ENCODE data around the gene AKAP8.
"Not testable (repeated sequence)": the region's sequence is repeated elsewhere in the genome, so short reads cannot be mapped to it uniquely, and the experiment has no call there.

The AKAP8 gene

GRCh38 chr19:15419413-15420025, 39.9 kb upstream of the AKAP8 start:
- CTCF ChIA-PET = interaction anchor here (0.7 to 4.0 kb wide), 30 partner anchors 10 to 328 kb away, joined by 3 to 50 read pairs (median 5); partner anchors contain the start of genes AKAP8 and RASAL3
- POLR2A ChIA-PET = interaction anchor here (0.5 to 1.8 kb wide), 12 partner anchors 8 to 882 kb away, joined by 3 to 18 read pairs (median 4); partner anchors contain the start of gene AKAP8
- no peak for DNase-seq (ENCODE audit: extremely low spot score)
- TF ChIP-seq, protein P1, sequence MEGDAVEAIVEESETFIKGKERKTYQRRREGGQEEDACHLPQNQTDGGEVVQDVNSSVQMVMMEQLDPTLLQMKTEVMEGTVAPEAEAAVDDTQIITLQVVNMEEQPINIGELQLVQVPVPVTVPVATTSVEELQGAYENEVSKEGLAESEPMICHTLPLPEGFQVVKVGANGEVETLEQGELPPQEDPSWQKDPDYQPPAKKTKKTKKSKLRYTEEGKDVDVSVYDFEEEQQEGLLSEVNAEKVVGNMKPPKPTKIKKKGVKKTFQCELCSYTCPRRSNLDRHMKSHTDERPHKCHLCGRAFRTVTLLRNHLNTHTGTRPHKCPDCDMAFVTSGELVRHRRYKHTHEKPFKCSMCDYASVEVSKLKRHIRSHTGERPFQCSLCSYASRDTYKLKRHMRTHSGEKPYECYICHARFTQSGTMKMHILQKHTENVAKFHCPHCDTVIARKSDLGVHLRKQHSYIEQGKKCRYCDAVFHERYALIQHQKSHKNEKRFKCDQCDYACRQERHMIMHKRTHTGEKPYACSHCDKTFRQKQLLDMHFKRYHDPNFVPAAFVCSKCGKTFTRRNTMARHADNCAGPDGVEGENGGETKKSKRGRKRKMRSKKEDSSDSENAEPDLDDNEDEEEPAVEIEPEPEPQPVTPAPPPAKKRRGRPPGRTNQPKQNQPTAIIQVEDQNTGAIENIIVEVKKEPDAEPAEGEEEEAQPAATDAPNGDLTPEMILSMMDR (IDR thresholded peaks at IDR 0.05; ENCODE audit: control extremely low read depth, extremely low read depth, low read depth, missing control alignments) = no peak

DNA sequence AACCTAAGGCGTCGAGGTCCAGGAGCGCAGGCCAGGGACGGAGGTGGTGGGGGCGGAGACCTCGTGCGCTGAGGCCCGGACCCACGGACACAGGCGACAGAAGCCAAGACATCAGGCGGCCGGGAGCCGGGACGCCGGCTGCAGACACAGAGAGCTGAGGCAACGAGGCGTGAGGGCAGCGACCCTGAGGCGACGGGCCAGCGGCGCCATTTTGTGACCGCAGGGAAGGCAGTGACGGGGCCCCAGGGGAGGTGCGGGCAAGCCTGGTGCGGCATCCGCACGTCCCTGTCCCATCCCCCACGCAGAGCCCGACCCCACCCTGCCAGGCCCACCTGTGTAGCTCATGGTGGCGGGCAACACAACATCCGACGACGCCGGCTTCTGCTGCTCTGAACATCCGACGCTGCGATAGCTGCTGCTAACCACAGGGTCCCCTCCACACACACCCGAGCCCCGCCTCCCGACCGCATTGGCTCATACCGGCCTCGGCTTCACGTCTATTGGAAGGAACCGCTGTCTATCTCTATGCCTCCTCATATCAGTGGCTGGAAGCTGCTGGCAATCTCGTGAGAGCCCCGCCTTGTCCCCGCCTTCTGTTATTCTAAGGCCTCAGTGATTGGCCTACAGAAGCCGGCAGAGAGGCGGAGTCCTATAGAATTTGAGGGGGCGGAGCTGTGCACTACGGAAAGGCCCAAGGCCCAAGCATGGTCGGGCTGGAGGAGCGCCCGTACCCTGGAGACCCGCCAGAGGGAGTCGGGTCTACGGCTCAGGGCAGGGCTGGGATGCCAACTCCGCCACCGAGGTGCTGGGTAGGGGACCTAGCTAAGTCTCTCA, 39.2 kb upstream of the AKAP8 start, which contains the start of gene AKAP8L:
Gene AKAP8L (minus strand): TSS at position 410 of the 834 bp plus-strand sequence. CDS start 65 bp downstream, at position 345.
- CTCF ChIA-PET = interaction anchor here (0.7 to 4.0 kb wide), 36 partner anchors 9 to 327 kb away, joined by 3 to 50 read pairs (median 4); partner anchors contain the start of genes AKAP8, PGLYRP2 and RASAL3
- peak; percentile 100 for DNase-seq (ENCODE audit: extremely low spot score)
- TF ChIP-seq, protein P1 (IDR thresholded peaks at IDR 0.05; ENCODE audit: control extremely low read depth, extremely low read depth, low read depth, missing control alignments) = peak; percentile 85

DNA sequence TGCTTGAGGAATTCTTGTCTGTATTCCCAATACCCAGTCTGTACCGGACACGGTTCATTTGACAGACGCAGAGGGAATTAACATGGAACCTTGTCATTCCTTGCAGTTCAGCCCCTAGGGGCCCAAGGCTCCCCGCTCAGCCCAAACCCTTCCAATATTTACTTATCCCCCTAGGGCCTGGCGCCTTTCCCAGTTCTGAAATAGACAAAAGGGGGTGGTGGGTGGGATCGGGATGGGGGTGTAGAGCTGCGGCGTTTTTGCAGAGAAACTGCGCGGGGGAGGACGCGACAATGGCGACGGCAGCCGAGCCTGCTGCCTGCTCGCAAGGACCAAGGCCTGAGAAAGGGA, 38.6 kb upstream of the AKAP8 start:
- TF ChIP-seq, protein P1 (IDR thresholded peaks at IDR 0.05; ENCODE audit: control extremely low read depth, extremely low read depth, low read depth, missing control alignments) = no peak
- POLR2A ChIA-PET = interaction anchor here (1.2 to 1.8 kb wide), 5 partner anchors 28 to 84 kb away, joined by 3 to 18 read pairs (median 4); partner anchors contain the start of gene AKAP8
- no peak for DNase-seq (ENCODE audit: extremely low spot score)
- CTCF ChIA-PET = interaction anchor here (0.9 to 4.0 kb wide), 17 partner anchors 12 to 326 kb away, joined by 3 to 50 read pairs (median 4); partner anchors contain the start of genes AKAP8 and PGLYRP2

More for the DNA sequence above, 39.2 kb upstream of the AKAP8 start, which contains the start of gene AKAP8L:
- POLR2A ChIA-PET = interaction anchor here (0.5 to 1.8 kb wide), 13 partner anchors 9 to 882 kb away, joined by 3 to 18 read pairs (median 4); partner anchors contain the start of gene AKAP8

- TF ChIP-seq, protein P1 (IDR thresholded peaks at IDR 0.05; ENCODE audit: control extremely low read depth, extremely low read depth, low read depth, missing control alignments) = no peak
- ChIA-PET POLR2A (interaction anchor here (1.7 kb wide), 1 partner anchor 38 kb away, joined by 18 read pairs; the partner anchor contains the start of gene AKAP8), CTCF (interaction anchor here (1.0 to 2.8 kb wide), 5 partner anchors 8 to 39 kb away, joined by 3 to 15 read pairs (median 4); partner anchors contain the start of gene AKAP8)
- DNase-seq (ENCODE audit: extremely low spot score) = no peak
Measured at GRCh38 chr19:15417699-15418098, 38.1 kb upstream of the AKAP8 start.

- no peak for DNase-seq (ENCODE audit: extremely low spot score)
- ChIA-PET POLR2A (no interaction called here), CTCF (no interaction called here)
- TF ChIP-seq, protein P1 (IDR thresholded peaks at IDR 0.05; ENCODE audit: control extremely low read depth, extremely low read depth, low read depth, missing control alignments) = no peak
Measured at GRCh38 chr19:15412832-15413231, 33.2 kb upstream of the AKAP8 start.

DNA sequence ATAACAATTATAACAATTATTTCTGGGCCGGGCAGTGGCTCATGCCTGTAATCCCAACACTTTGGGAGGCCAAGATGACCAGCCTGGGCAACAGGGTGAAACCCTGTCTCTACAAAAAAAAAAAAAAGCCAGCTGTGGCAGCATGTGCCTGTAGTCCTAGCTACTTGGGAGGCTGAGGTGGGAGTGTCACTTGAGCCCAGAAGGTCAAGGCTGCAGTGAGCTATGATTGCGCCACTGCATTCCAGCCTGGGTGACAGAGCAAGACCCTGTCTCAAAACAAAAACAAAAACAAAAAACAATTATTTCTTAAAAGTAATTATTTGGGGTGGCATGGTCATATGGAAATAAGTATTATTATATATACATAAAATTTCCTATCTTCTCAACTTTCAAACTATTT, 31.8 kb upstream of the AKAP8 start:
- POLR2A ChIA-PET; DNase-seq (ENCODE audit: extremely low spot score): not testable (repeated sequence)
- CTCF ChIA-PET = interaction anchor here (0.6 to 1.6 kb wide), 2 partner anchors 22 to 66 kb away, joined by 3 read pairs; no protein-coding TSS in a partner anchor
